ENCODE measurements around the gene SYT7.

The SYT7 gene

GRCh38 chr11:61534025-61534932 is 46.6 kb downstream of the SYT7 start:
- DNase-seq: no peak

DNA sequence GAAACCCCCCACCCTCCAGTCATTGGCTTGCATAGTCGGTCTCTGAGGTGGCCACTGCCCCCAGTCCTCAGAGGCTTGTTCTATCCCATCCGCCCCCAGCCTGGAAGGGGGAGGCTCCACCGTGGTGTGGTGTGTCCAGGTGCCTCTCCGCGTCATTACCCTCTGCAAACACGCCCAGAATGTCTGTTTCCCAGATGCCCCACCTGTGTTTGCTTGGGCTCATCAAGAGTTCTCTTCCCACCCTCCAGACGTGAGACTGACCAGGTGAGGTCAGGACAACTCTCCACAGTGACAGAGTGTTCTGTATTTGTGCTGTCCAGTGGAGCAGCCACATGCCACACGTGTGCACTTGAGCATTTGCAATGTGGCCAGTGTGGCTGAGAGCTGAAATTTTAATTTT is 47.5 kb downstream of the SYT7 start:
- DNase-seq: no peak

DNA sequence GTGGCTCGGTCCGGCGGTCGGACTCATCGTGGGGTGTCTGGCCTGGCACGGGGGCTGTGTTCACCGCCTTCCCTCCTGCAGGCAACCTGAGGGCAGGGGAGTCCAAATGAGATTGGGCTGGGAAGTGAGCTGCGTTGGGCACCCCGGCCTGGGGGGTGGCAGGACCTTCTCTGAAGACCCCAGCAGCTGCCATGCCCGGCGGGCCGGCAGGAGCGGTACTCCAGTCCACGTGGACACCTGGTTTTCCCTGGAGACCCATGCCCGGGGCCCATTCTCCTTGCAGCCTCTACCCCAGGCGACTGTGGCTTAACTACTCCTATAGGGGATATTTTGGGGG is 47.9 kb downstream of the SYT7 start:
- DNase-seq: no peak

DNA sequence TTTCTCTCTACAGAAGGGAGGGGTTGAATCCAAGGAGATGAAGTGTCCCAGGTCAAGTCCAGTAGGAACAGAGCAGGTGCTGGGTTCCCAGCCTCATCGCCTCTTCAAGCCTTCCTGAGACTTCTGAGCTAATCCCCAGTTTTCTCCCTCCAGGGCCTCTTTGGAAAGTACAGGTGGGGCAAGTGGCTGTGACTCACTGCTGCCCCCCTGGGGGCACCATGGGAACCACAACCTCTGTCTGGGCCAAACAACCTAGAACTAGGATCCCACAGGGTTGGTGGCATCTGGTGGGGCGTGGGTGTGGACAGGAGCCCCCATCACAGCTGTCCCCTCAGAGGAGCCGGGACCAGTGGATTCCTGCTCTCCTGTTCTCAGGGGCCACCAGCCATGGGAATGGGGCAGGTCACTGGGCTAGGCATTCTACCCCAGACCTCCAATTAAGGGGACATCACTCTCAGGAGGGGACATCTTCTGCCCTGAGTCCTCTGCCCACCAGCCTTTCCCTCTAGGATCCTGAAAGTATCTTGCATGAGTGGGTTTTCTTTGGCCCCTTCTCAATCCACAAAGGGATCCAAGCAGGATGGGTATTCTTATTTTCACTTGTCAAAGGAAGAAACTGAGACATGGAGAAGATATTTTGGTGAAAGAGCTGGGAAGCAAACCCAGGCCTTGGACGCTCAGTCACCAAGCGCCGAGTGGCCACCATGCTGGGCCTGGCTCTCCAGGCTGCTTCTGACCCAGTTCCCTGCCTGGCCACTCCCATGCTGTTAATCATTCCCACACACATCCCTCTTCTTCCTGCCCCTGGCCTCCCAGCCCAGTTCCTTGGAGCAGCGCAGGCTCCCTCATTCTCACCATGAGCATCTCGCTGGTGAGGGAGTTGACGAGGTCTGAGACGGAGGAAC is 48.5 kb downstream of the SYT7 start:
- DNase-seq: peak; percentile 66

GRCh38 chr11:61531044-61531443 is 49.8 kb downstream of the SYT7 start:
- DNase-seq: no peak

DNA sequence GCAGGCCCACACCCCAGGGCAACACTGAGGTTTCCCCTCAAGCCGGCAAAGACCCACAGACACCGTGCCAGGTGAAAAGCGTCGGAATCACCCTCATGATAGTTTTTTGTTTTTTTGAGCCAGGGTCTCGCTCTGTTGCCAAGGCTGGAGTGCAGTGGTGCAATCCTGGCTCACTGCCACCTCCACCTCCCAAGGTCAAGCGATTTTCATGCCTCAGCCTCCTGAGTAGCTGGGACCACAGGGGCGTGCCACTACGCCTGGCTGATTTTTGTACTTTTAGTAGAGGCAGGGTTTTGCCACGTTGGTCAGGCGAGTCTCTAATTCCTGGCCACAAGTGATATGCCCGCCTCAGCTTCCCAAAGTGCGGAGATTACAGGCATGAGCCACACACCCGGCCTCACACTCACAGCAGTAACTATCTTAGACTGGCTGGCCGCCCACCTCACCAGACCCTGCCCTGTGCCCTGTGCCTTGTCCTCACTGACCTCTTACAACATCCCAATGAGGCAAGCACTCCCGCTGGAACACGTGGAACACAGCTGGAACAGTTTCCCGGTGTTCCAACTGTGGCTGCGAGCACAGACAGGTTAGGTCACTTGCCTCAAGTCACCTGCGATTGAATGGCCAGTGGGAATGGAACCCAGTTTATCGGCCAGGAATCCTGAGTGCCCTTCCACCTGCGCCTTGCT is 51.2 kb downstream of the SYT7 start:
- no peak for DNase-seq

DNA sequence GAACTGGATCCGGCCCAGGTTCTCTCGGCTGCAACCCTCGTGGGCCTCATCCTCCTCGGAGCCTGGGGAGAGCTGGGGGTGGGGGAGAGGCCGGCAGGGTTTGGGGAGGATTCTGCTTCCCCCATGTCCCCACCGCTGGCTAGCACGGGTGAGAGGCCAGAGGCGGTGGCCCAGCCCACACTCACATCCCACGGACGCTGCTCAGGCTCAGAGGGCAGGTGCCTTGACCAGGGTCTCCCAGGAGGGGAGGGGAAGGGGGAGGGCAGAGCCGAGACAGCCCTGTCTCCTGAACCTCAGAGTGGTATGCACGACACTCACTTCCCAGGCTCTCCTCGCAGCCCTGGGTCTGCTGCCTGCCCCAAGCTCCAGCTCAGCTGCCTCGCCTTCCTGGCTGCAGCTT is 52.8 kb downstream of the SYT7 start:
- no peak for DNase-seq

- DNase-seq: no peak
These were observed 53.7 kb downstream of the SYT7 start for GRCh38 chr11:61526956-61527731.

- DNase-seq: no peak
These were observed 54.6 kb downstream of the SYT7 start for GRCh38 chr11:61526229-61526628.

GRCh38 chr11:61524963-61525587 is 55.8 kb downstream of the SYT7 start:
- no peak for DNase-seq

DNA sequence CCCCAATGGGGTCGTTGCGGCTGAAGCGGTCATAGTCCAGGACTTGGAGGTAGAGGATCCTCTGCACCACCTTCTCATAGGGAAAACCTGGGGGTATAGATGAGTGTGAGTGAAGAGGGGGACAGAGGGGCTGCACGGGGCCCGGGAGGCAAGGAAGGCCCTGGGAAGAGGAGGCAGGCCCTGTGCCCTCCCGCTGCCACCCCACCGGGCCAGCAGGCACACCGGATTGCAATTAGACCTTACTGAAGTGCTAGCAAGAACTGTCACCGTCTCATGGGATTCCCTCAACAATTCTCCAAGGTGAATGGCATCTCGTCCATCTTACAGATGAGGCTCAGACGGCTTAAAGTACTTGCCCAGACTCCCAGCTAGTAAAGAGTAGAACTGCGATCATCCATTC is 56.4 kb downstream of the SYT7 start:
- DNase-seq: no peak

- DNase-seq: no peak
These were observed 58.0 kb downstream of the SYT7 start for GRCh38 chr11:61522881-61523280.

GRCh38 chr11:61518032-61518795 is 62.7 kb downstream of the SYT7 start:
- DNase-seq: no peak

- peak; percentile 90 for DNase-seq
These were observed 64.0 kb downstream of the SYT7 start for GRCh38 chr11:61516675-61517572.

- DNase-seq: no peak
These were observed 64.7 kb downstream of the SYT7 start for GRCh38 chr11:61516191-61516590.

DNA sequence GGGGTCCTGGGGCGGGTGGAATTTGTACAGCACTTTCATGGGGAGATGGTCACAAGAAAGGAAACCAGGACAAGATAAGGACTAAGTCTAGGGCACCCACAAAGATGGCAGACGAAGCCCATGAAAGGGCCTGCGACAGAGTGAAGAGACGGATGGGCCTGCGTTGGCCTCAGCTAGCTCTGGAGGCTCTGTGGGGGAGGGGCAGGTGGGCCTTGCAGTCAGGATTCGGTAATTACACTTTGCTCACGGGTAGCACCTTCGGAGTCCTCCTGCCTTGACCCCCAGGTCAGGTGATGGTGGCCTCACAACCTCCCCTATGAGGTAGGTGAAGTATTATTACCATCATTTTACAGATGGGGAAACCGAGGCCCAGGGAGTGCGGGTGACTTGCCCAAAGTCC is 65.2 kb downstream of the SYT7 start:
- no peak for DNase-seq

- no peak for DNase-seq
These were observed 66.6 kb downstream of the SYT7 start for GRCh38 chr11:61514050-61514917.

- no peak for DNase-seq
These were observed 67.6 kb downstream of the SYT7 start for GRCh38 chr11:61513143-61513765.

DNA sequence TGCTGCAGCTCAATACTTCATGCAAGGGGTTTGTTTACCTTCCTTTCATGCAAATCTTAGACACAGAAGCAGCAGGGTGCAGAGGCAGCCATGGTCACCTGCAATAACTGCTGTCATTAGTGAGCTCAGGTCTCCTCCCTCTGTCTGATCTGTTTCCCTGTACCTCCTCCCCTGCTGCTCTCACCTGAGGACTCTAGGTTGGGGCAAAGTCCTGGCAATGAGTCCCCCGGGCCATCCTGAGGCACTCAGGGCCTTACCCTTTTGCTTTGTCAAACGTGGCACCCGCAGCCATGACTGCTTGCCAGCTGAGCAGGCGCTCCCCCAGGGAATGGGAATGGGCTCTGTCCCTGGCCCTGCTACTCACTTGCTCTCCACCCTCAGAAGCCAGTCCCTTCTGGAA is 68.4 kb downstream of the SYT7 start:
- no peak for DNase-seq

Data from retina (tissue), 1 donor.